ENCODE results near the gene SEC61G. TPM values are rescaled to one million over a fixed set of nuclear protein-coding genes. Genes with fewer than 3 reads are reported as not detected.

Gene SEC61G
- total RNA-seq, 1 donor from 2014 or later = 966 TPM

- H3K36me3 ChIP-seq = no peaks in the 10 kb centered on the region
- no peak overlapping the region for H3K27ac ChIP-seq
- TF ChIP-seq EZH2phosphoT487 (IDR thresholded peaks at IDR 0.05) (no peak), EZH2 (IDR thresholded peaks at IDR 0.05) (no peak), CTCF (IDR thresholded peaks at IDR 0.05) (peak; percentile 78)
- peak overlapping the region; percentile 53 for H3K4me2 ChIP-seq
- no peak overlapping the region for H3K9ac ChIP-seq
- no peaks in the 10 kb centered on the region for H4K20me1 ChIP-seq (ENCODE audit: low read depth)
- peak; percentile 87 for DNase-seq (ENCODE audit: low spot score)
- H3K27me3 Mint-ChIP-seq (ENCODE audit: insufficient read depth, low read depth) = no peaks in the 10 kb centered on the region
- H3K79me2 ChIP-seq (ENCODE audit: low read depth) = no peaks in the 10 kb centered on the region
- peaks cover 11% of the 10 kb centered on the region for H3K4me1 Mint-ChIP-seq
- H3K9me3 Mint-ChIP-seq = peaks cover 5% of the 10 kb centered on the region
- H3K4me3 Mint-ChIP-seq = peak overlapping the region; percentile 65
- H3K27ac Mint-ChIP-seq = peak overlapping the region; percentile 62
- H3K36me3 Mint-ChIP-seq = no peaks in the 10 kb centered on the region
- peak overlapping the region; percentile 4 for H2AFZ ChIP-seq (replicated peaks)
- H3K4me3 ChIP-seq = peak overlapping the region; percentile 26
- no peaks in the 10 kb centered on the region for H3K27me3 ChIP-seq
- no peaks in the 10 kb centered on the region for H3F3A ChIP-seq (ENCODE audit: low read depth)
- no peaks in the 10 kb centered on the region for H3K4me1 ChIP-seq
- H3K9me3 ChIP-seq (ENCODE audit: low read depth) = no peaks in the 10 kb centered on the region
These were observed 14.7 kb upstream of the SEC61G start for GRCh38 chr7:54773472-54774399.

- TF ChIP-seq EZH2 (IDR thresholded peaks at IDR 0.05) (no peak), EZH2phosphoT487 (IDR thresholded peaks at IDR 0.05) (no peak), CTCF (IDR thresholded peaks at IDR 0.05) (no peak)
- H2AFZ ChIP-seq (replicated peaks) = no peak overlapping the region
- no peaks in the 10 kb centered on the region for H3K4me1 ChIP-seq
- peaks cover 6% of the 10 kb centered on the region for H3K4me1 Mint-ChIP-seq
- H3K36me3 ChIP-seq = no peaks in the 10 kb centered on the region
- H3K4me3 ChIP-seq = no peak overlapping the region
- H3K27me3 ChIP-seq = no peaks in the 10 kb centered on the region
- H3K79me2 ChIP-seq (ENCODE audit: low read depth) = no peaks in the 10 kb centered on the region
- H3F3A ChIP-seq (ENCODE audit: low read depth) = no peaks in the 10 kb centered on the region
- DNase-seq (ENCODE audit: low spot score) = no peak
- no peaks in the 10 kb centered on the region for H4K20me1 ChIP-seq (ENCODE audit: low read depth)
- no peak overlapping the region for H3K27ac Mint-ChIP-seq
- no peak overlapping the region for H3K9ac ChIP-seq
- H3K9me3 Mint-ChIP-seq = peaks cover 1% of the 10 kb centered on the region
- no peaks in the 10 kb centered on the region for H3K36me3 Mint-ChIP-seq
- H3K9me3 ChIP-seq (ENCODE audit: low read depth) = no peaks in the 10 kb centered on the region
- no peak overlapping the region for H3K4me3 Mint-ChIP-seq
- H3K27ac ChIP-seq = no peak overlapping the region
- no peak overlapping the region for H3K4me2 ChIP-seq
- H3K27me3 Mint-ChIP-seq (ENCODE audit: insufficient read depth, low read depth) = no peaks in the 10 kb centered on the region
These were observed 10.2 kb upstream of the SEC61G start for GRCh38 chr7:54769203-54769602.

- Histone ChIP-seq H3K36me3 (no peaks in the 10 kb centered on the region), H3K4me3 (no peak overlapping the region), H3K9me3 (ENCODE audit: low read depth) (no peaks in the 10 kb centered on the region), H3K79me2 (ENCODE audit: low read depth) (no peaks in the 10 kb centered on the region), H3K4me2 (no peak overlapping the region), H3K9ac (no peak overlapping the region), H3F3A (ENCODE audit: low read depth) (no peaks in the 10 kb centered on the region), H3K27ac (no peak overlapping the region), H3K27me3 (no peaks in the 10 kb centered on the region), H4K20me1 (ENCODE audit: low read depth) (no peaks in the 10 kb centered on the region), H3K4me1 (peaks cover 2% of the 10 kb centered on the region), H2AFZ (replicated peaks) (no peak overlapping the region)
- Mint-ChIP-seq H3K27ac (no peak overlapping the region), H3K4me3 (no peak overlapping the region), H3K9me3 (no peaks in the 10 kb centered on the region), H3K36me3 (no peaks in the 10 kb centered on the region), H3K27me3 (ENCODE audit: insufficient read depth, low read depth) (no peaks in the 10 kb centered on the region), H3K4me1 (peaks cover 5% of the 10 kb centered on the region)
- DNase-seq (ENCODE audit: low spot score) = no peak
- TF ChIP-seq CTCF (IDR thresholded peaks at IDR 0.05) = no peak
- no peak for TF ChIP-seq EZH2 (IDR thresholded peaks at IDR 0.05)
- no peak for TF ChIP-seq EZH2phosphoT487 (IDR thresholded peaks at IDR 0.05)
These were observed 5.8 kb upstream of the SEC61G start for GRCh38 chr7:54764861-54765260.

Measured in neural progenitor cell (in vitro differentiated cells).